Occipital lobe (tissue), 3 donors: ENCODE data around the gene TRAIP. TPM values are rescaled to one million over a fixed set of nuclear protein-coding genes. Genes with fewer than 3 reads are reported as not detected.
"Not testable (repeated sequence)": the region's sequence is repeated elsewhere in the genome, so short reads cannot be mapped to it uniquely, and the experiment has no call there.

ENCODE experiments used
- DNase-seq: peaks from one replicate; lab custom pipeline; 2025; lab: John Stamatoyannopoulos, UW
- small RNA-seq: library from RNA; depleted of rRNA; stranded (forward); fragments of <200 nt; gene quantifications from one replicate; pipeline ENCODE3, GENCODE V24; 2014
- total RNA-seq: library from RNA; depleted of rRNA; stranded (reverse); fragments of >200 nt; gene quantifications from one replicate; pipeline ENCODE4 v1.2.3, GENCODE V29; 2014

The TRAIP gene
- total RNA-seq, 1 donor from 2014 or later: 2.2 TPM

- no peak for DNase-seq
Measured at GRCh38 chr3:49792371-49793150, 63.8 kb downstream of the TRAIP start.

GRCh38 chr3:49791571-49791970 lies 64.8 kb downstream of the TRAIP start:
- DNase-seq: no peak

GRCh38 chr3:49790626-49791411 lies 65.5 kb downstream of the TRAIP start:
- DNase-seq: no peak

- no peak for DNase-seq
Measured at GRCh38 chr3:49788056-49788455, 68.3 kb downstream of the TRAIP start.

GRCh38 chr3:49787536-49787935 lies 68.8 kb downstream of the TRAIP start:
- DNase-seq: no peak

- DNase-seq: no peak
Measured at GRCh38 chr3:49787182-49787464, 69.2 kb downstream of the TRAIP start.

- DNase-seq: peak; percentile 100
Measured at GRCh38 chr3:49786357-49787181, 69.8 kb downstream of the TRAIP start, which contains the start of gene IP6K1. TSS of gene IP6K1 (minus strand) at chr3:49786542. CDS start at chr3:49748040, 38,502 bp downstream.

- DNase-seq: peak; percentile 70
Measured at GRCh38 chr3:49785565-49786356, 70.6 kb downstream of the TRAIP start.

- DNase-seq: not testable (repeated sequence)
Measured at GRCh38 chr3:49782277-49782676, 74.1 kb downstream of the TRAIP start.

GRCh38 chr3:49781415-49782199 lies 74.8 kb downstream of the TRAIP start:
- no peak for DNase-seq

- DNase-seq: not testable (repeated sequence)
Measured at GRCh38 chr3:49780975-49781365, 75.4 kb downstream of the TRAIP start.

GRCh38 chr3:49780080-49780974 lies 76.0 kb downstream of the TRAIP start:
- no peak for DNase-seq

- DNase-seq: no peak
Measured at GRCh38 chr3:49779358-49780079, 76.8 kb downstream of the TRAIP start.

Small RNA genes lying within 50 kb of the gene (small RNA-seq; reads per million reads assigned to genes)
- not detected for gene RN7SL217P

Other genes starting within 250 kb of the TRAIP start
- 65.4 TPM for gene APEH, start 182.2 kb downstream of the TRAIP start, total RNA-seq
- gene MST1, start 167.1 kb downstream of the TRAIP start, total RNA-seq: 7.5 TPM
- gene RNF123, start 167.0 kb downstream of the TRAIP start, total RNA-seq: 23.2 TPM
- gene AMIGO3, start 136.9 kb downstream of the TRAIP start, total RNA-seq: 0.78 TPM
- gene GMPPB, start 132.6 kb downstream of the TRAIP start, total RNA-seq: 10.6 TPM
- 70.3 TPM for gene IP6K1, start 70.0 kb downstream of the TRAIP start, total RNA-seq
- gene CDHR4, start 56.7 kb downstream of the TRAIP start, total RNA-seq: not detected
- gene INKA1, start 53.3 kb downstream of the TRAIP start, total RNA-seq: 12.3 TPM
- 3.4 TPM for gene UBA7, start 42.6 kb downstream of the TRAIP start, total RNA-seq
- 188 TPM for gene CAMKV, start 13.3 kb upstream of the TRAIP start, total RNA-seq
- 0.31 TPM for gene MST1R, start 47.3 kb upstream of the TRAIP start, total RNA-seq
- gene MON1A, start 73.2 kb upstream of the TRAIP start, total RNA-seq: 16.8 TPM
- gene RBM6, start 83.6 kb upstream of the TRAIP start, total RNA-seq: 83.3 TPM
- gene RBM5, start 232.4 kb upstream of the TRAIP start, total RNA-seq: 205 TPM